Astrocyte (in vitro differentiated cells and primary cell): ENCODE measurements around the gene KCNQ1.

Experiments
- EZH2 ChIP-seq: IDR thresholded peaks from 2 replicates; pipeline ENCODE4 v1.6.1; 2012; ENCODE audit warnings: mild to moderate bottlenecking, low read length, inconsistent platforms; ENCODE audit not compliant: insufficient read depth
- TF ChIP-seq, protein P1 (sequence below): IDR thresholded peaks from 2 replicates; pipeline ENCODE4 v1.5.1; 2011; ENCODE audit warnings: low read depth, mild to moderate bottlenecking, inconsistent platforms, low read length, moderate library complexity; ENCODE audit not compliant: insufficient read depth

DNA sequence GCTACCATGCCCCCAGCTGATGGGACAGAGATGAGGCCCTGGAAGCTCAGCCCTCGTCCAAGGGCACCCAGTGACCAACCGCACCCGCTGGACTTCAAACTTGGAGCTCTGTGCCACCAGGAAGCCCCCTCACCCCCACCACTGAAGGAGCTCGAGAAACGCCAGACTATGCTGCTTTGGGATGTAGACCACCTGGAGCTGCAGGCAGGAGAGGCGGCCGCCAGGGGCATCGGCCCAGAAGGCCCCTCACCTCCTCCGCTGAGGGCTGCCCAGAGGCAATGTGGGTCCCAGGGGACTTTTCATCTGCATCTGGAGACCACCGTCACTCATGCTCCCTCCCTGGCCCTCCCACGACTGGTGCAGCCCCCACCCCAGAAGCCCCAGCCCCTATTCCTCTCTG lies 412.5 kb downstream of the KCNQ1 start:
- TF ChIP-seq, protein P1, sequence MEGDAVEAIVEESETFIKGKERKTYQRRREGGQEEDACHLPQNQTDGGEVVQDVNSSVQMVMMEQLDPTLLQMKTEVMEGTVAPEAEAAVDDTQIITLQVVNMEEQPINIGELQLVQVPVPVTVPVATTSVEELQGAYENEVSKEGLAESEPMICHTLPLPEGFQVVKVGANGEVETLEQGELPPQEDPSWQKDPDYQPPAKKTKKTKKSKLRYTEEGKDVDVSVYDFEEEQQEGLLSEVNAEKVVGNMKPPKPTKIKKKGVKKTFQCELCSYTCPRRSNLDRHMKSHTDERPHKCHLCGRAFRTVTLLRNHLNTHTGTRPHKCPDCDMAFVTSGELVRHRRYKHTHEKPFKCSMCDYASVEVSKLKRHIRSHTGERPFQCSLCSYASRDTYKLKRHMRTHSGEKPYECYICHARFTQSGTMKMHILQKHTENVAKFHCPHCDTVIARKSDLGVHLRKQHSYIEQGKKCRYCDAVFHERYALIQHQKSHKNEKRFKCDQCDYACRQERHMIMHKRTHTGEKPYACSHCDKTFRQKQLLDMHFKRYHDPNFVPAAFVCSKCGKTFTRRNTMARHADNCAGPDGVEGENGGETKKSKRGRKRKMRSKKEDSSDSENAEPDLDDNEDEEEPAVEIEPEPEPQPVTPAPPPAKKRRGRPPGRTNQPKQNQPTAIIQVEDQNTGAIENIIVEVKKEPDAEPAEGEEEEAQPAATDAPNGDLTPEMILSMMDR = no peak
- no peak for TF ChIP-seq EZH2
